Myometrial cell (primary cell): ENCODE data around the gene EYA3. TPM values are rescaled to one million over a fixed set of nuclear protein-coding genes. Genes with fewer than 3 reads are reported as not detected.

Source experiments
- total RNA-seq: library from RNA; depleted of rRNA; stranded (reverse); fragments of >200 nt; gene quantifications from 2 replicates; pipeline ENCODE4 v1.2.3, GENCODE V29; 2015

EYA3 gene
- total RNA-seq: 18.7 and 19.1 TPM in 2 replicates

GRCh38 chr1:28088168-28088961 lies at the start of gene EYA3:
Gene EYA3, minus strand, starts transcription at chr1:28088610. Its CDS starts 30,584 bp downstream, at chr1:28058026.

GRCh38 chr1:27959792-27960603 lies 128.4 kb downstream of the EYA3 start, which contains the start of gene XKR8:
Gene XKR8, plus strand, starts transcription at chr1:27959973. Its CDS starts 97 bp downstream, at chr1:27960070.

GRCh38 chr1:27934818-27935549 lies 153.4 kb downstream of the EYA3 start, which contains the start of gene SMPDL3B:
Gene SMPDL3B, plus strand, starts transcription at chr1:27935000. Its CDS starts 184 bp downstream, at chr1:27935184.

Other genes starting within 250 kb of the EYA3 start
- gene THEMIS2, start 216.1 kb downstream of the EYA3 start, total RNA-seq: 25.7 and 25.9 TPM in 2 replicates
- 37.8 and 38.8 TPM in 2 replicates for gene RPA2, start 174.0 kb downstream of the EYA3 start, total RNA-seq
- gene SMPDL3B, start 153.6 kb downstream of the EYA3 start, total RNA-seq: not detected in 2 replicates
- 9.2 and 10.5 TPM in 2 replicates for gene XKR8, start 128.6 kb downstream of the EYA3 start, total RNA-seq
- 0.35 and 1.2 TPM in 2 replicates for gene PTAFR, start 88.1 kb upstream of the EYA3 start, total RNA-seq
- gene DNAJC8, start 144.4 kb upstream of the EYA3 start, total RNA-seq: 64.9 and 71.4 TPM in 2 replicates
- 231 and 311 TPM in 2 replicates for gene ATP5IF1, start 147.5 kb upstream of the EYA3 start, total RNA-seq
- gene SESN2, start 170.9 kb upstream of the EYA3 start, total RNA-seq: 33.4 and 39.7 TPM in 2 replicates
- gene MED18, start 240.4 kb upstream of the EYA3 start, total RNA-seq: 16.4 and 19.3 TPM in 2 replicates